Heart right ventricle (tissue), 16 donors: ENCODE results near the gene TSHZ3. TPM values are rescaled to one million over a fixed set of nuclear protein-coding genes. Genes with fewer than 3 reads are reported as not detected.

ENCODE experiments used
- ATAC-seq, 8 donors: fragments of 200-7000 bp; cut with Tn5 transposase; one replicate each; pipeline ENCODE4 v1.9.1; 2020; ENCODE audit warnings: mild to moderate bottlenecking in 8 of 8, moderate library complexity in 8 of 8, moderate number of reproducible peaks in 1 of 8
- DNase-seq, 2 donors: peaks; one replicate each; pipeline ENCODE4 v3.0.0-alpha.2; 2020
- H3K27ac ChIP-seq, 10 donors: fragments of 200-600 bp; sonication (generic) in 2 of 10; one replicate each; pipeline versions ENCODE4 v1.5.0 to v1.8.0; 2020 to 2022; ENCODE audit warnings: mild to moderate bottlenecking in 3 of 10
- H3K27me3 ChIP-seq, 7 donors: fragments of 200-600 bp; one replicate each; pipeline ENCODE4 v1.8.0; 2021 to 2022; ENCODE audit warnings: mild to moderate bottlenecking in 2 of 7
- H3K36me3 ChIP-seq, 9 donors: fragments of 200-600 bp; sonication (generic) in 1 of 9; one replicate each; pipeline versions ENCODE4 v1.5.0 to v1.8.0; 2020 to 2022; ENCODE audit warnings: mild to moderate bottlenecking in 2 of 9
- H3K4me1 ChIP-seq, 9 donors: fragments of 200-600 bp; sonication (generic) in 1 of 9; one replicate each; pipeline versions ENCODE4 v1.5.0 to v1.8.0; 2020 to 2022; ENCODE audit warnings: mild to moderate bottlenecking in 4 of 9
- H3K4me3 ChIP-seq, 10 donors: fragments of 200-600 bp; sonication (generic) in 2 of 10; one replicate each; pipeline versions ENCODE4 v1.5.0 to v1.8.0; 2020 to 2022; ENCODE audit warnings: mild to moderate bottlenecking in 7 of 10, moderate library complexity in 2 of 10
- H3K9me3 ChIP-seq, 11 donors: fragments of 200-600 bp in 10 of 11; sonication (generic) in 2 of 11; one replicate each; pipeline versions ENCODE4 v1.5.0 to v1.8.0; 2013 to 2022; ENCODE audit warnings: mild to moderate bottlenecking in 2 of 11, control low read depth in 1 of 11, moderate library complexity in 1 of 11
- CTCF ChIP-seq, 9 donors: fragments of 200-600 bp; sonication (generic) in 2 of 9; IDR thresholded peaks; one replicate each; pipeline versions ENCODE4 v1.5.0 to v1.8.0; 2021 to 2022; ENCODE audit warnings: antibody characterized with exemption in 9 of 9, mild to moderate bottlenecking in 5 of 9, moderate library complexity in 1 of 9
- WGBS, 2 donors: extraction: QIAGEN DNeasy Blood & Tissue Kit; methylation state at CpG; one replicate each; pipeline ENCODE4 v1.1.7; 2013; ENCODE audit warnings: inconsistent platforms in 1 of 2; 5-methylcytosine and 5-hydroxymethylcytosine counted together
- intact Hi-C, 10 donors: fragments of 100-400 bp; cut with DNase I; formaldehyde crosslinking; loops; one replicate each; pipeline versions ENCODE4 v1.11.1 to v1.14.2; 2022
- polyA plus RNA-seq, 2 donors: library from polyadenylated mRNA; stranded (reverse); fragments of 200-250 nt; gene quantifications; one replicate each; pipeline ENCODE4 v1.2.3, GENCODE V29; 2013
- total RNA-seq, 10 donors: library from RNA; stranded (reverse); fragmentation: NEBNext Ultra II Directional in 3 of 10; extraction: Animal tissue kit (Norgen Biotek cat#: 25700) in 3 of 10; gene quantifications; one replicate each; pipeline versions ENCODE4 v1.2.1 to v1.2.4, GENCODE V29; 2021 to 2023
- donor health status: Arrhythmogenic right ventricular cardiomyopathy.
- donor health status: ischemic (EF 13 %, LVEDD 7.1; RV severe dilation, severe dysfunction).
- donor health status: healthy with polysubstance abuse.
- donor health status: DM: no; HTN: yes; CAD: no.
- donor health status: DM: no; HTN: no; CAD: no.
- donor health status: ischemic (EF 25% LVEDD 6.9; RV normal size, moderate dysfunction).
- donor health status: ischemic (EF 25% LVEDD 5.7; RV mildly dilated, moderate dysfunction).
- donor health status: healthy.
- donor health status: DM: yes; HTN: yes; CAD: no.
- donor health status: Ischemic cardiomyopathy.
- donor health status: ischemic (EF 35%, LVEDD 5.7; RV mildly dilated, moderate dysfunction).
- donor health status: nonischemic (EF 11% LVEDD 7.7; RV severe dilation, severe dysfunction).
- donor health status: DM: yes; HTN: yes; CAD: no.
- donor health status: PGD.
- donor health status: ischemic (EF 29% LVEDD 5.4; RV normal size, mild dysfunction).
- donor health status: nonischemic (EF 23%, LVEDD 6.1; RV moderate dilation, normal function).

The TSHZ3 gene
- total and polyA plus RNA-seq, 12 donors = 1.7 to 5.0 (median 3.1) TPM

GRCh38 chr19:31385744-31386143 is 36.5 kb upstream of the TSHZ3 start:
- H3K27me3 ChIP-seq = peaks cover 0 to 12% (median 4%) of the 10 kb centered on the region in 7 donors
- H3K4me3 ChIP-seq = no peak overlapping the region
- WGBS, 2 donors = 64 to 83% methylated on average over 1 of the region's 1 CpG

GRCh38 chr19:31383553-31383952 is 34.3 kb upstream of the TSHZ3 start:
- no peak for ATAC-seq
- no peak for TF ChIP-seq CTCF (IDR thresholded peaks at IDR 0.05)
- intact Hi-C loops = no loop called here
- Histone ChIP-seq H3K27ac (no peak overlapping the region), H3K27me3 (peaks cover 0 to 11% (median 4%) of the 10 kb centered on the region in 7 donors), H3K4me3 (no peak overlapping the region), H3K9me3 (no peaks in the 10 kb centered on the region), H3K4me1 (no peaks in the 10 kb centered on the region), H3K36me3 (no peaks in the 10 kb centered on the region)
- 91 to 92% methylated on average over 1 of the region's 1 CpG for WGBS, 2 donors
- no peak for DNase-seq

More at GRCh38 chr19:31385744-31386143, 36.5 kb upstream of the TSHZ3 start:
- intact Hi-C loops = no loop called here
- no peak for ATAC-seq
- Histone ChIP-seq H3K9me3 (no peaks in the 10 kb centered on the region), H3K36me3 (no peaks in the 10 kb centered on the region), H3K27ac (no peak overlapping the region), H3K4me1 (no peaks in the 10 kb centered on the region)
- TF ChIP-seq CTCF (IDR thresholded peaks at IDR 0.05) = no peak
- no peak for DNase-seq

- WGBS, 2 donors = 88 to 89% methylated on average over 6 of the region's 6 CpGs
- intact Hi-C loops = no loop called here
- ATAC-seq = no peak
These were observed 31.6 kb upstream of the TSHZ3 start for GRCh38 chr19:31380854-31381253.

GRCh38 chr19:31378404-31378803 is 29.2 kb upstream of the TSHZ3 start:
- peaks cover 0 to 9% (median 0%) of the 10 kb centered on the region in 11 donors for H3K9me3 ChIP-seq
- no peak for TF ChIP-seq CTCF (IDR thresholded peaks at IDR 0.05)
- DNase-seq (peak in 1 of 2 donors; percentile 47), ATAC-seq (peak; percentile 72 to 89 (median 83))
- peaks cover 0 to 8% (median 0%) of the 10 kb centered on the region in 9 donors for H3K4me1 ChIP-seq
- 44 to 50% methylated on average over 4 of the region's 4 CpGs for WGBS, 2 donors
- no peak overlapping the region for H3K4me3 ChIP-seq
- peak overlapping the region in 8 of 10 donors; percentile 20 to 59 (median 55) for H3K27ac ChIP-seq
- H3K27me3 ChIP-seq = peaks cover 0 to 4% (median 3%) of the 10 kb centered on the region in 7 donors
- intact Hi-C loops = no loop called here
- H3K36me3 ChIP-seq = no peaks in the 10 kb centered on the region

More at GRCh38 chr19:31380854-31381253, 31.6 kb upstream of the TSHZ3 start:
- Histone ChIP-seq H3K4me3 (no peak overlapping the region), H3K36me3 (no peaks in the 10 kb centered on the region), H3K27me3 (peaks cover 0 to 11% (median 4%) of the 10 kb centered on the region in 7 donors), H3K27ac (no peak overlapping the region), H3K4me1 (peaks cover 0 to 8% (median 0%) of the 10 kb centered on the region in 9 donors), H3K9me3 (no peaks in the 10 kb centered on the region)
- TF ChIP-seq CTCF (IDR thresholded peaks at IDR 0.05) = no peak
- no peak for DNase-seq
